Transverse colon (tissue), 3 donors: ENCODE data around the gene SF3A2.

Source experiments
- CTCF ChIP-seq, 5 experiments: fragments of 200-600 bp in 3 of 5; fragments of 450-650 bp in 2 of 5; sonication (generic) in 3 of 5; IDR thresholded peaks; 1 replicate in 2 of 5; 2 replicates in 3 of 5; pipeline ENCODE4 v1.5.1; 2016 to 2017; ENCODE audit warnings: antibody characterized with exemption in 5 of 5, inconsistent platforms in 3 of 5, mild to moderate bottlenecking in 2 of 5, moderate library complexity in 1 of 5
- EP300 ChIP-seq: sonication (generic); formaldehyde crosslinking; IDR thresholded peaks from one replicate; pipeline ENCODE4 v1.6.1; 2017; ENCODE audit warnings: antibody characterized with exemption, low read depth
- POLR2A ChIP-seq: fragments of 450-650 bp; IDR thresholded peaks from one replicate; pipeline ENCODE4 v1.6.1; 2016; ENCODE audit warnings: antibody characterized with exemption, mild to moderate bottlenecking, moderate library complexity

- no peak for TF ChIP-seq POLR2A
- TF ChIP-seq CTCF (IDR thresholded peaks at IDR 0.05) = no peak
- TF ChIP-seq EP300 = no peak
These were observed 40.7 kb upstream of the SF3A2 start for GRCh38 chr19:2195914-2196313.
